Esophagus muscularis mucosa (tissue), 3 donors: ENCODE data around the gene TRERF1.

ENCODE experiments used
- EP300 ChIP-seq: sonication (generic); formaldehyde crosslinking; IDR thresholded peaks from one replicate; pipeline ENCODE4 v1.6.1; 2017; ENCODE audit warnings: antibody characterized with exemption
- TF ChIP-seq, protein P1 (sequence below), 3 experiments: fragments of 200-600 bp in 2 of 3; fragments of 450-650 bp in 1 of 3; sonication (generic) in 2 of 3; IDR thresholded peaks; one replicate each; pipeline ENCODE4 v1.5.1; 2017 to 2019; ENCODE audit warnings: antibody characterized with exemption in 3 of 3, mild to moderate bottlenecking in 2 of 3, moderate library complexity in 1 of 3

GRCh38 chr6:42320762-42321161 lies 131.0 kb downstream of the TRERF1 start:
- TF ChIP-seq EP300, result no peak
- TF ChIP-seq, protein P1, sequence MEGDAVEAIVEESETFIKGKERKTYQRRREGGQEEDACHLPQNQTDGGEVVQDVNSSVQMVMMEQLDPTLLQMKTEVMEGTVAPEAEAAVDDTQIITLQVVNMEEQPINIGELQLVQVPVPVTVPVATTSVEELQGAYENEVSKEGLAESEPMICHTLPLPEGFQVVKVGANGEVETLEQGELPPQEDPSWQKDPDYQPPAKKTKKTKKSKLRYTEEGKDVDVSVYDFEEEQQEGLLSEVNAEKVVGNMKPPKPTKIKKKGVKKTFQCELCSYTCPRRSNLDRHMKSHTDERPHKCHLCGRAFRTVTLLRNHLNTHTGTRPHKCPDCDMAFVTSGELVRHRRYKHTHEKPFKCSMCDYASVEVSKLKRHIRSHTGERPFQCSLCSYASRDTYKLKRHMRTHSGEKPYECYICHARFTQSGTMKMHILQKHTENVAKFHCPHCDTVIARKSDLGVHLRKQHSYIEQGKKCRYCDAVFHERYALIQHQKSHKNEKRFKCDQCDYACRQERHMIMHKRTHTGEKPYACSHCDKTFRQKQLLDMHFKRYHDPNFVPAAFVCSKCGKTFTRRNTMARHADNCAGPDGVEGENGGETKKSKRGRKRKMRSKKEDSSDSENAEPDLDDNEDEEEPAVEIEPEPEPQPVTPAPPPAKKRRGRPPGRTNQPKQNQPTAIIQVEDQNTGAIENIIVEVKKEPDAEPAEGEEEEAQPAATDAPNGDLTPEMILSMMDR (IDR thresholded peaks at IDR 0.05), result no peak
